Hepatocyte (in vitro differentiated cells): ENCODE results near the gene PAM. TPM values are rescaled to one million over a fixed set of nuclear protein-coding genes. Genes with fewer than 3 reads are reported as not detected.

ENCODE experiments used
- DNase-seq: peaks from one replicate; pipeline ENCODE4 v3.0.0-alpha.2; 2016; ENCODE audit warnings: low spot score
- H2AFZ ChIP-seq: fragments of 200-600 bp; sonication (generic); 2 replicates; pipeline ENCODE4 v1.6.0; 2016; ENCODE audit warnings: antibody characterized with exemption, mild to moderate bottlenecking
- H3K27ac ChIP-seq: fragments of 200-600 bp; sonication (generic); 2 replicates; pipeline ENCODE4 v1.5.1; 2016; ENCODE audit warnings: mild to moderate bottlenecking
- H3K27me3 ChIP-seq: fragments of 200-600 bp; sonication (generic); 2 replicates; pipeline ENCODE4 v1.6.1; 2016
- H3K36me3 ChIP-seq: fragments of 200-600 bp; sonication (generic); replicated peaks from 2 replicates; pipeline ENCODE4 v1.5.1; 2016; ENCODE audit warnings: low read depth; ENCODE audit not compliant: insufficient read depth
- H3K4me1 ChIP-seq: fragments of 200-600 bp; sonication (generic); 2 replicates; pipeline ENCODE4 v1.5.1; 2016; ENCODE audit warnings: mild to moderate bottlenecking, moderate library complexity; ENCODE audit not compliant: insufficient read depth
- H3K4me2 ChIP-seq: fragments of 200-600 bp; sonication (generic); 2 replicates; pipeline ENCODE4 v1.6.0; 2016
- H3K4me3 ChIP-seq: fragments of 200-600 bp; sonication (generic); 2 replicates; pipeline ENCODE4 v1.5.1; 2016; ENCODE audit warnings: mild to moderate bottlenecking
- H3K79me2 ChIP-seq: fragments of 200-600 bp; sonication (generic); 2 replicates; pipeline ENCODE4 v1.6.0; 2017; ENCODE audit warnings: mild to moderate bottlenecking
- H3K9me2 ChIP-seq: fragments of 200-600 bp; sonication (generic); replicated peaks from 2 replicates; pipeline ENCODE4 v1.6.0; 2017; ENCODE audit warnings: mild to moderate bottlenecking; ENCODE audit not compliant: insufficient read depth
- H3K9me3 ChIP-seq: fragments of 200-600 bp; sonication (generic); 2 replicates; pipeline ENCODE4 v1.5.1; 2016; ENCODE audit warnings: low read depth, mild to moderate bottlenecking
- H4K20me1 ChIP-seq: fragments of 200-600 bp; sonication (generic); 2 replicates; pipeline ENCODE4 v1.6.0; 2016; ENCODE audit warnings: mild to moderate bottlenecking; ENCODE audit not compliant: insufficient read depth, poor library complexity, severe bottlenecking
- CTCF ChIP-seq: fragments of 200-600 bp; sonication (generic); IDR thresholded peaks from 2 replicates; pipeline ENCODE4 v1.5.1; 2016; ENCODE audit warnings: antibody characterized with exemption, mild to moderate bottlenecking; ENCODE audit not compliant: poor library complexity
- EZH2 ChIP-seq: fragments of 200-600 bp; sonication (generic); IDR thresholded peaks from 2 replicates; pipeline ENCODE4 v1.6.1; 2016; ENCODE audit warnings: antibody characterized with exemption, mild to moderate bottlenecking, borderline replicate concordance
- EZH2phosphoT487 ChIP-seq: fragments of 200-600 bp; sonication (generic); IDR thresholded peaks from one replicate; pipeline ENCODE4 v1.6.1; 2018; ENCODE audit warnings: antibody characterized with exemption, mild to moderate bottlenecking, low read depth, moderate library complexity; ENCODE audit not compliant: unreplicated experiment, severe bottlenecking
- WGBS: methylation state at CpG from one replicate; pipeline ENCODE4 v1.1.6; 2016; ENCODE audit warnings: low lambda C conversion rate; ENCODE audit errors: missing lambda C conversion rate; 5-methylcytosine and 5-hydroxymethylcytosine counted together
- polyA plus RNA-seq: library from polyadenylated mRNA; unstranded; fragments of >200 nt; fragmentation: Nextera tagmentation; extraction: Ambion mirVana; gene quantifications from 2 replicates; pipeline ENCODE4 v1.2.1, GENCODE V29; 2016
- total RNA-seq: library from RNA; depleted of rRNA; stranded (reverse); fragments of >200 nt; gene quantifications from 2 replicates; pipeline ENCODE4 v1.2.3, GENCODE V29; 2014

Gene PAM
- total and polyA plus RNA-seq, 2 experiments from 2014 or later: 118 to 158 TPM

GRCh38 chr5:102858221-102858620 lies 103.1 kb downstream of the PAM start:
- H3K79me2 ChIP-seq: no peaks in the 10 kb centered on the region
- H3K27ac ChIP-seq: no peak overlapping the region
- H3K9me3 ChIP-seq: no peaks in the 10 kb centered on the region
- WGBS: 100% methylated on average over 1 of the region's 1 CpG
- no peaks in the 10 kb centered on the region for H3K36me3 ChIP-seq
- H3K9me2 ChIP-seq: no peaks in the 10 kb centered on the region
- no peaks in the 10 kb centered on the region for H3K4me1 ChIP-seq
- no peaks in the 10 kb centered on the region for H4K20me1 ChIP-seq
- H2AFZ ChIP-seq: no peak overlapping the region
- H3K4me2 ChIP-seq: no peak overlapping the region
- no peak overlapping the region for H3K4me3 ChIP-seq
- TF ChIP-seq CTCF: no peak
- no peak for TF ChIP-seq EZH2phosphoT487
- TF ChIP-seq EZH2: no peak
- no peak for DNase-seq
- no peaks in the 10 kb centered on the region for H3K27me3 ChIP-seq

GRCh38 chr5:102858808-102859207 lies 103.7 kb downstream of the PAM start:
- no peaks in the 10 kb centered on the region for H3K9me3 ChIP-seq
- H3K4me1 ChIP-seq: no peaks in the 10 kb centered on the region
- TF ChIP-seq EZH2: no peak
- no peak for TF ChIP-seq EZH2phosphoT487
- TF ChIP-seq CTCF: no peak
- H3K36me3 ChIP-seq: no peaks in the 10 kb centered on the region
- no peaks in the 10 kb centered on the region for H4K20me1 ChIP-seq
- no peak overlapping the region for H3K4me2 ChIP-seq
- H3K9me2 ChIP-seq: no peaks in the 10 kb centered on the region
- no peaks in the 10 kb centered on the region for H3K79me2 ChIP-seq
- no peak overlapping the region for H3K4me3 ChIP-seq
- WGBS: 65% methylated on average over 4 of the region's 4 CpGs
- H2AFZ ChIP-seq: no peak overlapping the region
- no peak for DNase-seq
- no peak overlapping the region for H3K27ac ChIP-seq
- H3K27me3 ChIP-seq: no peaks in the 10 kb centered on the region

GRCh38 chr5:102860035-102860434 lies 104.9 kb downstream of the PAM start:
- Histone ChIP-seq H3K79me2 (no peaks in the 10 kb centered on the region), H3K4me2 (no peak overlapping the region), H4K20me1 (no peaks in the 10 kb centered on the region), H3K9me3 (no peaks in the 10 kb centered on the region), H2AFZ (no peak overlapping the region), H3K4me3 (no peak overlapping the region), H3K36me3 (no peaks in the 10 kb centered on the region), H3K27ac (no peak overlapping the region), H3K9me2 (no peaks in the 10 kb centered on the region), H3K4me1 (no peaks in the 10 kb centered on the region), H3K27me3 (no peaks in the 10 kb centered on the region)
- 92% methylated on average over 3 of the region's 3 CpGs for WGBS
- no peak for DNase-seq
- TF ChIP-seq EZH2 (no peak), CTCF (no peak), EZH2phosphoT487 (no peak)

GRCh38 chr5:102863058-102863457 lies 108.0 kb downstream of the PAM start:
- no peaks in the 10 kb centered on the region for H3K4me1 ChIP-seq
- H3K27me3 ChIP-seq: no peaks in the 10 kb centered on the region
- H3K79me2 ChIP-seq: no peaks in the 10 kb centered on the region
- no peak overlapping the region for H3K27ac ChIP-seq
- no peaks in the 10 kb centered on the region for H3K9me2 ChIP-seq
- H2AFZ ChIP-seq: no peak overlapping the region
- H4K20me1 ChIP-seq: no peaks in the 10 kb centered on the region
- no peak overlapping the region for H3K4me3 ChIP-seq
- TF ChIP-seq EZH2phosphoT487: no peak
- no peak for TF ChIP-seq CTCF
- no peak for TF ChIP-seq EZH2
- no peak for DNase-seq
- H3K36me3 ChIP-seq: no peaks in the 10 kb centered on the region
- H3K4me2 ChIP-seq: no peak overlapping the region
- H3K9me3 ChIP-seq: no peaks in the 10 kb centered on the region
